Measurements from ENCODE around the gene PAPPA2.

Gene PAPPA2

DNA sequence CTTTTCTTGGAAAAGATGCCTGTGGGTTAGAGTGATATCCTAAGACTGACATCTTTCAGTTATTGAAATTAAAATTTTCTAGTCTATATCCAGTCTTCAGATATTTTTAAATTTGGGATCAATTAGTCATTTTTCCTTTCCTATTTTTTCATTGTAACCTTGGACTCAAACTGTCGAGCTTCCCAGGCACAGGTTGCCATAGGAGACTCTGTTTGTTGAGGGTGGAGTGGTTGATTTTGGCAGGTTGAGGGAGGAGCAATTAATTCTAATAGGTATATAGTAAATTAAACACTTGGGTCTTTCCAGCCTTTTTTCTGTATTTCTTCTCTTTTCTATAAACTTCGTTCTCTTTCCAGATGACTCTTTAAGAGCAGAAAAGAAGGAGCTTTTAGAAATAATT is 374.7 kb downstream of the PAPPA2 start:
- TF ChIP-seq, protein P1, sequence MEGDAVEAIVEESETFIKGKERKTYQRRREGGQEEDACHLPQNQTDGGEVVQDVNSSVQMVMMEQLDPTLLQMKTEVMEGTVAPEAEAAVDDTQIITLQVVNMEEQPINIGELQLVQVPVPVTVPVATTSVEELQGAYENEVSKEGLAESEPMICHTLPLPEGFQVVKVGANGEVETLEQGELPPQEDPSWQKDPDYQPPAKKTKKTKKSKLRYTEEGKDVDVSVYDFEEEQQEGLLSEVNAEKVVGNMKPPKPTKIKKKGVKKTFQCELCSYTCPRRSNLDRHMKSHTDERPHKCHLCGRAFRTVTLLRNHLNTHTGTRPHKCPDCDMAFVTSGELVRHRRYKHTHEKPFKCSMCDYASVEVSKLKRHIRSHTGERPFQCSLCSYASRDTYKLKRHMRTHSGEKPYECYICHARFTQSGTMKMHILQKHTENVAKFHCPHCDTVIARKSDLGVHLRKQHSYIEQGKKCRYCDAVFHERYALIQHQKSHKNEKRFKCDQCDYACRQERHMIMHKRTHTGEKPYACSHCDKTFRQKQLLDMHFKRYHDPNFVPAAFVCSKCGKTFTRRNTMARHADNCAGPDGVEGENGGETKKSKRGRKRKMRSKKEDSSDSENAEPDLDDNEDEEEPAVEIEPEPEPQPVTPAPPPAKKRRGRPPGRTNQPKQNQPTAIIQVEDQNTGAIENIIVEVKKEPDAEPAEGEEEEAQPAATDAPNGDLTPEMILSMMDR (IDR thresholded peaks at IDR 0.05; ENCODE audit: borderline replicate concordance, control extremely low read depth, extremely low read depth, insufficient read depth, missing control alignments): no peak
- in situ Hi-C loops (cut with MboI; ENCODE audit: low sequenced_read_pairs, unreplicated experiment): no loop called here
- DNase-seq (ENCODE audit: low spot score): no peak

GRCh38 chr1:176838276-176838995 is 375.5 kb downstream of the PAPPA2 start:
- in situ Hi-C loops (cut with MboI; ENCODE audit: low sequenced_read_pairs, unreplicated experiment): no loop called here

GRCh38 chr1:176839216-176839615 is 376.2 kb downstream of the PAPPA2 start:
- no peak for DNase-seq (ENCODE audit: low spot score)
- TF ChIP-seq, protein P1 (IDR thresholded peaks at IDR 0.05; ENCODE audit: borderline replicate concordance, control extremely low read depth, extremely low read depth, insufficient read depth, missing control alignments): no peak
- in situ Hi-C loops (cut with MboI; ENCODE audit: low sequenced_read_pairs, unreplicated experiment): no loop called here

More at GRCh38 chr1:176838276-176838995, 375.5 kb downstream of the PAPPA2 start:
- TF ChIP-seq, protein P1 (IDR thresholded peaks at IDR 0.05; ENCODE audit: borderline replicate concordance, control extremely low read depth, extremely low read depth, insufficient read depth, missing control alignments): no peak
- DNase-seq (ENCODE audit: low spot score): no peak

DNA sequence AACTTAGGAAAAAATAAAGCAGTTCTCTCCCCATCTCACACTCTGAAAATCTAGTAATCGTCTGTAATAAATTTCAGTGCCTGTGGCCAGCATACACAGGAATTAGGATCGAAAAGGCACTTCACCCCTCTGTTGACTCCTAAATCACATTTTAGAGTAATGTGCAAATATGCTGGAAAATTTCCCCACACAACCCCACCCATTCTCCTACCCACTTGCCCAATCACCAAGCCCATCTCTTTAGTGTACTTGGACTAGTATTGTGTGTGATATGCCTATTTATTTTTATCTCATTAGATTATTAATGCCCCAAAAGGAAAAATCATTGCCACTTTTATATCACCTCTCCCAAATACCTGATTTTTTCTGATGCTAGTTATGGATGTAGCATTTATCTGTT is 378.3 kb downstream of the PAPPA2 start:
- in situ Hi-C loops (cut with MboI; ENCODE audit: low sequenced_read_pairs, unreplicated experiment): no loop called here

GRCh38 chr1:176843352-176844297 is 380.6 kb downstream of the PAPPA2 start:
- in situ Hi-C loops (cut with MboI; ENCODE audit: low sequenced_read_pairs, unreplicated experiment): no loop called here
- TF ChIP-seq, protein P1 (IDR thresholded peaks at IDR 0.05; ENCODE audit: borderline replicate concordance, control extremely low read depth, extremely low read depth, insufficient read depth, missing control alignments): peak; percentile 6
- peak; percentile 7 for DNase-seq (ENCODE audit: low spot score)

More for the DNA sequence above, 378.3 kb downstream of the PAPPA2 start:
- no peak for DNase-seq (ENCODE audit: low spot score)
- TF ChIP-seq, protein P1 (IDR thresholded peaks at IDR 0.05; ENCODE audit: borderline replicate concordance, control extremely low read depth, extremely low read depth, insufficient read depth, missing control alignments): no peak

DNA sequence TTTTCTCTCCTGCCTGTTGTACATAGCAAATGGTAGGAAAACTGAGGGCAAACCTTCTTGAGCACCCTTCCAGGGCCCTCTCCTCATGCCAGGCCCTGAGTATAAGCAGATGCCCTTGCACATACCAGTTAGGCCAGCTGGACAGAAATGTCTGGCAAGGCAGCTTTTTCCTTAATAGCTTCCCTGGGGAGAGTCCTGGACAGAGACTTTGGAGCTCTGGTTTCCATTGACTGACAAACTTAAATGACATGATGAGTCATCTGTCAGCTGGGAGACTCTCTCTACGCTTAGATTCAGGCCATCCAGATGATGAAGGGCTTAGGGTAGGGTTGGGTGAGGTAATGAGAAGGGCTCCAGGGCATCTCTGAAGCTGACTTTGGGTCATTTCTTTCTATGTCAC is 384.1 kb downstream of the PAPPA2 start:
- TF ChIP-seq, protein P1 (IDR thresholded peaks at IDR 0.05; ENCODE audit: borderline replicate concordance, control extremely low read depth, extremely low read depth, insufficient read depth, missing control alignments): no peak
- DNase-seq (ENCODE audit: low spot score): no peak
- in situ Hi-C loops (cut with MboI; ENCODE audit: low sequenced_read_pairs, unreplicated experiment): no loop called here
